Suprapubic skin (tissue), 4 donors: ENCODE data around the gene EME2. TPM values are rescaled to one million over a fixed set of nuclear protein-coding genes. Genes with fewer than 3 reads are reported as not detected.

Source experiments
- DNase-seq, 2 donors: peaks; one replicate each; pipeline ENCODE4 v3.0.0-alpha.2; 2019; ENCODE audit warnings: low spot score in 2 of 2
- H3K27ac ChIP-seq: fragments of 200-600 bp; sonication (generic); one replicate; pipeline ENCODE4 v1.5.1; 2019
- H3K27me3 ChIP-seq: fragments of 200-600 bp; sonication (generic); one replicate; pipeline ENCODE4 v1.5.1; 2019
- H3K36me3 ChIP-seq: fragments of 200-600 bp; sonication (generic); one replicate; pipeline ENCODE4 v1.5.1; 2019
- H3K4me1 ChIP-seq: fragments of 200-600 bp; sonication (generic); one replicate; pipeline ENCODE4 v1.5.1; 2019
- H3K4me3 ChIP-seq: fragments of 200-600 bp; sonication (generic); one replicate; pipeline ENCODE4 v1.5.1; 2019; ENCODE audit warnings: mild to moderate bottlenecking
- H3K9me3 ChIP-seq: fragments of 200-600 bp; sonication (generic); one replicate; pipeline ENCODE4 v1.5.1; 2019
- EP300 ChIP-seq: sonication (generic); formaldehyde crosslinking; IDR thresholded peaks from one replicate; pipeline ENCODE4 v1.6.1; 2017; ENCODE audit warnings: antibody characterized with exemption
- POLR2A ChIP-seq, 2 donors: fragments of 450-650 bp; IDR thresholded peaks; one replicate each; pipeline ENCODE4 v1.6.1; 2017; ENCODE audit warnings: antibody characterized with exemption in 2 of 2, mild to moderate bottlenecking in 2 of 2, moderate library complexity in 2 of 2
- POLR2AphosphoS5 ChIP-seq, 3 donors: sonication (generic); formaldehyde crosslinking; IDR thresholded peaks; one replicate each; pipeline ENCODE4 v1.6.1; 2017; ENCODE audit warnings: antibody characterized with exemption in 3 of 3
- WGBS: methylation state at CpG from one replicate; pipeline ENCODE4 v1.1.5; 2018; 5-methylcytosine and 5-hydroxymethylcytosine counted together
- total RNA-seq, 4 donors: library from RNA; depleted of rRNA; stranded (reverse); fragments of >200 nt; gene quantifications; one replicate each; pipeline ENCODE4 v1.1.0, GENCODE V29; 2016
- TF ChIP-seq, protein P1 (sequence below), 2 donors: fragments of 200-600 bp in 1 of 2; fragments of 450-650 bp in 1 of 2; sonication (generic) in 1 of 2; IDR thresholded peaks; one replicate each; pipeline ENCODE4 v1.5.1; 2016 to 2019; ENCODE audit warnings: antibody characterized with exemption in 2 of 2, mild to moderate bottlenecking in 1 of 2, moderate library complexity in 1 of 2

EME2 gene
- total RNA-seq, 4 donors from 2014 or later, result 9.8 to 26.3 (median 15.1) TPM

DNA sequence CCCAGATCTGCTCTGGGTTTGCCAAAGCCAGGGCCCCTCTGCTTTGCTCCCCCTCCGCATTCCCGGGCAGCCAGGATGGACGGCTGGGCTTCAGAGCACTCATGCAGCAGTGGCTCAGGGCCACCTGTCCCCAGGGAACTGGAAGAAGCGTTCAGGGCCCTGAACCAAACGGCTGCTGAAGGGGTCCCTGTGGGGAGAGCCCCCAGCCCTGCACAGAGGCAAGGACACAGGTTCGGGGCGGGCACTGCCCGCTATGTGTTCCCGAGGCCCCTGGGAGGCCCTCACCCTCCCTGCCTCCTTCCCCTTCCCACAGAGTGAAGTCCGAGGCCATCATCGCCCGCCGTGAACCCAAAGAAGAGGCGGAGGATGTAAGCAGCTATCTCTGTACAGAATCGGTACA is 11.7 kb upstream of the EME2 start:
- no peak for TF ChIP-seq EP300
- TF ChIP-seq POLR2AphosphoS5 (IDR thresholded peaks at IDR 0.05), result no peak
- TF ChIP-seq, protein P1, sequence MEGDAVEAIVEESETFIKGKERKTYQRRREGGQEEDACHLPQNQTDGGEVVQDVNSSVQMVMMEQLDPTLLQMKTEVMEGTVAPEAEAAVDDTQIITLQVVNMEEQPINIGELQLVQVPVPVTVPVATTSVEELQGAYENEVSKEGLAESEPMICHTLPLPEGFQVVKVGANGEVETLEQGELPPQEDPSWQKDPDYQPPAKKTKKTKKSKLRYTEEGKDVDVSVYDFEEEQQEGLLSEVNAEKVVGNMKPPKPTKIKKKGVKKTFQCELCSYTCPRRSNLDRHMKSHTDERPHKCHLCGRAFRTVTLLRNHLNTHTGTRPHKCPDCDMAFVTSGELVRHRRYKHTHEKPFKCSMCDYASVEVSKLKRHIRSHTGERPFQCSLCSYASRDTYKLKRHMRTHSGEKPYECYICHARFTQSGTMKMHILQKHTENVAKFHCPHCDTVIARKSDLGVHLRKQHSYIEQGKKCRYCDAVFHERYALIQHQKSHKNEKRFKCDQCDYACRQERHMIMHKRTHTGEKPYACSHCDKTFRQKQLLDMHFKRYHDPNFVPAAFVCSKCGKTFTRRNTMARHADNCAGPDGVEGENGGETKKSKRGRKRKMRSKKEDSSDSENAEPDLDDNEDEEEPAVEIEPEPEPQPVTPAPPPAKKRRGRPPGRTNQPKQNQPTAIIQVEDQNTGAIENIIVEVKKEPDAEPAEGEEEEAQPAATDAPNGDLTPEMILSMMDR (IDR thresholded peaks at IDR 0.05), result no peak
- no peak for TF ChIP-seq POLR2A (IDR thresholded peaks at IDR 0.05)
- Histone ChIP-seq H3K36me3 (peaks cover 80% of the 10 kb centered on the region), H3K4me1 (peaks cover 8% of the 10 kb centered on the region), H3K27ac (no peak overlapping the region), H3K4me3 (no peak overlapping the region), H3K27me3 (no peaks in the 10 kb centered on the region), H3K9me3 (no peaks in the 10 kb centered on the region)
- 99% methylated on average over 12 of the region's 15 CpGs for WGBS
- no peak for DNase-seq

DNA sequence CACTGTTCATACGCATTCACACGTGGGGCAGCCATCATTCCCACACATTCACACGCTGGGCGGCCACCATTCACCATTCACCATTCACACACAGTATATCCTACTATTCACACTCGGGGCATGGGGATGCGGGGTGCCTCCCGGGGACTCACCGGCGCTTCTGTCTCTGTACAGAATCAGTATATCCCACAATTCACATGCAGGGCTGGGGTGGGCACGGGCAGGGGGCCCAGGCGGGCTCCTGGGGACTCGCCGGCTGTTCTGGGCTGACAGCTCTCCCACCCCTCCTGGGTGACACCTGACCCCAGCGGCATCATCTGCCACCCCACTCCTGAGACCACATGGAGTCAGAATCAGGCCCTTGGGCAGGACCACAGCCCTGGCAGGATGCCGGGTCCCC is 10.9 kb upstream of the EME2 start:
- peaks cover 88% of the 10 kb centered on the region for H3K36me3 ChIP-seq
- peaks cover 8% of the 10 kb centered on the region for H3K4me1 ChIP-seq
- H3K27me3 ChIP-seq, result no peaks in the 10 kb centered on the region
- TF ChIP-seq EP300 (no peak), POLR2A (IDR thresholded peaks at IDR 0.05) (no peak), POLR2AphosphoS5 (IDR thresholded peaks at IDR 0.05) (no peak)
- TF ChIP-seq, protein P1 (IDR thresholded peaks at IDR 0.05), result no peak
- no peaks in the 10 kb centered on the region for H3K9me3 ChIP-seq
- H3K27ac ChIP-seq, result no peak overlapping the region
- 90% methylated on average over 7 of the region's 15 CpGs for WGBS
- no peak for DNase-seq
- H3K4me3 ChIP-seq, result no peak overlapping the region

GRCh38 chr16:1762196-1762878 is 10.3 kb upstream of the EME2 start:
- Histone ChIP-seq H3K27me3 (no peaks in the 10 kb centered on the region), H3K4me3 (no peak overlapping the region), H3K4me1 (peaks cover 8% of the 10 kb centered on the region), H3K27ac (no peak overlapping the region), H3K36me3 (peaks cover 94% of the 10 kb centered on the region), H3K9me3 (no peaks in the 10 kb centered on the region)
- no peak for TF ChIP-seq EP300
- TF ChIP-seq, protein P1 (IDR thresholded peaks at IDR 0.05), result no peak
- no peak for TF ChIP-seq POLR2A (IDR thresholded peaks at IDR 0.05)
- TF ChIP-seq POLR2AphosphoS5 (IDR thresholded peaks at IDR 0.05), result no peak
- DNase-seq, result no peak
- WGBS, result 85% methylated on average over 12 of the region's 30 CpGs

DNA sequence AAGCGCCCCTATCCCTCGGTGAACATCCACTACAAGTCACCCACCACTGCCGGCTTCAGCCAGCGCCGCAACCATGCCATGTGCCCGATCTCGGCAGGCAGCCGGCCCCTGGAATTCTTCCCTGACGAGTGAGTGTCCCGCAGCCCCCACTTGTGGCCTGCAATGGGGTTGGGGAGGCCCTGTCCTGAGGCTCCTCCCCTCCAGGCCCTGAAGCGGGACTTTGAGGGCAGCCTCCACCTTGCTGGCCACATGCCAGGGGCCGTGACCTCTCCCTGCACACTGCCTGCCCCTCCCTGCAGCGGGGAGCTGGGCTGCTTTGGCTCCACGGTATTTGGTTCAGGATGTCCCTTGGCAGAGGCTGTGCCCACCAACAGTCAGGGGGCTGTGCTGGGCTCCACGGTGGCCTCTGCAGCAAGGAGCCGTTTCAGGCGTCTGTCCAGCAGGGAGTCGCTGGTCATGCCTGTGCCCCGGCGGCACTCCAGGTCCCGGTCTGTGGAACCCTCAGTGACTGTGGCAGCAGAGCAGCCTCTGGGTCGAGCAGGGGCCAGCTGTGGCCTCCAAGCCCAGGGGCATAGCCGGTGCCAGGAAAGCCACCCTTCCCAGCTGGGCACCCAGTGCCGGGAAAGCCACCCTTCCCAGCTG is 9.6 kb upstream of the EME2 start:
- Histone ChIP-seq H3K27me3 (no peaks in the 10 kb centered on the region), H3K27ac (no peak overlapping the region), H3K9me3 (no peaks in the 10 kb centered on the region), H3K4me3 (no peak overlapping the region), H3K4me1 (peaks cover 8% of the 10 kb centered on the region), H3K36me3 (peaks cover 94% of the 10 kb centered on the region)
- TF ChIP-seq POLR2A (IDR thresholded peaks at IDR 0.05), result no peak
- no peak for TF ChIP-seq EP300
- 70% methylated on average over 7 of the region's 24 CpGs for WGBS
- no peak for DNase-seq

GRCh38 chr16:1763521-1764511 is 8.8 kb upstream of the EME2 start:
- peaks cover 96% of the 10 kb centered on the region for H3K36me3 ChIP-seq
- TF ChIP-seq POLR2AphosphoS5 (IDR thresholded peaks at IDR 0.05), result no peak
- TF ChIP-seq, protein P1 (IDR thresholded peaks at IDR 0.05), result peak in 1 of 2 donors; percentile 27
- TF ChIP-seq POLR2A (IDR thresholded peaks at IDR 0.05), result no peak
- no peak for TF ChIP-seq EP300
- H3K4me1 ChIP-seq, result peaks cover 8% of the 10 kb centered on the region
- no peak overlapping the region for H3K27ac ChIP-seq
- DNase-seq, result no peak
- no peaks in the 10 kb centered on the region for H3K9me3 ChIP-seq
- WGBS, result 55% methylated on average over 15 of the region's 81 CpGs
- no peak overlapping the region for H3K4me3 ChIP-seq
- no peaks in the 10 kb centered on the region for H3K27me3 ChIP-seq
